HepG2 (cell line): ENCODE results near the gene GRK6. TPM values are rescaled to one million over a fixed set of nuclear protein-coding genes. Genes with fewer than 3 reads are reported as not detected.

ENCODE experiments used
- AGO2 ChIP-seq: fragments of 200-400 bp; formaldehyde crosslinking; optimal IDR thresholded peaks from 2 replicates; pipeline ENCODE3; 2017; ENCODE audit warnings: mild to moderate bottlenecking, low read depth, low read length, moderate library complexity
- AKAP8 ChIP-seq: sonication (generic); formaldehyde crosslinking; IDR thresholded peaks from 2 replicates; pipeline ENCODE4 v1.5.1; 2020; ENCODE audit warnings: mild to moderate bottlenecking, missing genetic modification reagents
- ATF4 ChIP-seq, 2 experiments: fragments of 450-650 bp in 1 of 2; sonication (generic) in 1 of 2; formaldehyde crosslinking; IDR thresholded peaks; 2 replicates each; pipeline versions ENCODE4 v1.5.0 to v1.8.0; 2020 to 2022; ENCODE audit warnings: mild to moderate bottlenecking in 1 of 2, missing genetic modification reagents in 1 of 2
- CENPX ChIP-seq: sonication (generic); formaldehyde crosslinking; IDR thresholded peaks from 2 replicates; pipeline ENCODE4 v1.9.0; 2021; ENCODE audit warnings: mild to moderate bottlenecking, missing genetic modification reagents, moderate library complexity
- MIER3 ChIP-seq: IDR thresholded peaks from 2 replicates; pipeline ENCODE4 v1.6.1; 2016; ENCODE audit warnings: missing compliant biosample characterization, borderline replicate concordance
- MIXL1 ChIP-seq: IDR thresholded peaks from 2 replicates; pipeline ENCODE4 v1.6.1; 2016
- NFKB2 ChIP-seq: sonication (generic); formaldehyde crosslinking; IDR thresholded peaks from 2 replicates; pipeline ENCODE4 v1.4.0; 2020; ENCODE audit warnings: missing genetic modification reagents, borderline replicate concordance
- REPIN1 ChIP-seq: sonication (generic); formaldehyde crosslinking; IDR thresholded peaks from 2 replicates; pipeline ENCODE4 v1.8.0; 2022; ENCODE audit warnings: missing genetic modification reagents, low read depth, mild to moderate bottlenecking, borderline replicate concordance
- SMAD3 ChIP-seq: sonication (generic); formaldehyde crosslinking; IDR thresholded peaks from 2 replicates; pipeline ENCODE4 v1.4.0; 2020; ENCODE audit warnings: missing genetic modification reagents
- SOX6 ChIP-seq, 2 experiments: fragments of 450-650 bp in 1 of 2; sonication (generic) in 1 of 2; formaldehyde crosslinking in 1 of 2; IDR thresholded peaks; 2 replicates each; pipeline versions ENCODE4 v1.4.0 to v1.6.1; 2017 to 2020; ENCODE audit warnings: antibody characterized with exemption in 1 of 2, mild to moderate bottlenecking in 1 of 2, missing genetic modification reagents in 1 of 2
- TCF12 ChIP-seq, 2 experiments: fragments of 450-650 bp in 1 of 2; sonication (generic) in 1 of 2; formaldehyde crosslinking in 1 of 2; IDR thresholded peaks; 2 replicates each; pipeline versions ENCODE4 v1.6.1 to v1.8.0; 2017 to 2022; ENCODE audit warnings: antibody characterized with exemption in 1 of 2, mild to moderate bottlenecking in 1 of 2, missing genetic modification reagents in 1 of 2, moderate library complexity in 1 of 2
- ZNF557 ChIP-seq: sonication (generic); formaldehyde crosslinking; IDR thresholded peaks from 2 replicates; pipeline ENCODE4 v1.4.0; 2020; ENCODE audit warnings: missing genetic modification reagents
- ZNF562 ChIP-seq: sonication (generic); formaldehyde crosslinking; IDR thresholded peaks from 2 replicates; pipeline ENCODE4 v1.8.0; 2022; ENCODE audit warnings: missing genetic modification reagents, borderline replicate concordance
- ZNF780A ChIP-seq: sonication (generic); formaldehyde crosslinking; IDR thresholded peaks from 2 replicates; pipeline ENCODE4 v1.8.0; 2022; ENCODE audit warnings: mild to moderate bottlenecking, missing genetic modification reagents, moderate library complexity
- polyA plus RNA-seq, 8 experiments: library from polyadenylated mRNA; depleted of rRNA in 3 of 8; stranded (reverse) in 7 of 8; unstranded in 1 of 8; fragments of >200 nt; fragmentation: Illumina TruSeq in 4 of 8; extraction: Trizol in 4 of 8; gene quantifications; 2 replicates each; pipeline versions ENCODE4 v1.2.1 to v1.2.3, GENCODE V29; 2011 to 2016; ENCODE audit warnings: low read depth in 4 of 8, missing spikeins in 1 of 8, mixed read lengths in 1 of 8; ENCODE audit not compliant: insufficient read depth in 1 of 8
- total RNA-seq, 5 experiments: library from RNA; depleted of rRNA; stranded (reverse); fragments of >200 nt; fragmentation: Illumina TruSeq; extraction: Trizol; gene quantifications; 2 replicates each; pipeline ENCODE4 v1.2.3, GENCODE V29; 2016; ENCODE audit warnings: low read depth in 1 of 5
- TF ChIP-seq, protein P1 (sequence below): sonication (generic); formaldehyde crosslinking; IDR thresholded peaks from 2 replicates; pipeline ENCODE4 v1.5.1; 2020; ENCODE audit warnings: mild to moderate bottlenecking, missing genetic modification reagents
- TF ChIP-seq, protein P2 (sequence below): sonication (generic); formaldehyde crosslinking; IDR thresholded peaks from 2 replicates; pipeline ENCODE4 v1.4.0; 2020; ENCODE audit warnings: missing genetic modification reagents, mild to moderate bottlenecking, borderline replicate concordance
- TF ChIP-seq, protein P3 (sequence below): sonication (generic); formaldehyde crosslinking; IDR thresholded peaks from 2 replicates; pipeline ENCODE4 v1.8.0; 2022; ENCODE audit warnings: mild to moderate bottlenecking, missing genetic modification reagents, moderate library complexity

The GRK6 gene
- total and polyA plus RNA-seq, 2 of the 13 experiments (the other 11 are each of a cell fraction or from before 2014, with no cell fraction given) = 13.2 to 19.9 TPM

DNA sequence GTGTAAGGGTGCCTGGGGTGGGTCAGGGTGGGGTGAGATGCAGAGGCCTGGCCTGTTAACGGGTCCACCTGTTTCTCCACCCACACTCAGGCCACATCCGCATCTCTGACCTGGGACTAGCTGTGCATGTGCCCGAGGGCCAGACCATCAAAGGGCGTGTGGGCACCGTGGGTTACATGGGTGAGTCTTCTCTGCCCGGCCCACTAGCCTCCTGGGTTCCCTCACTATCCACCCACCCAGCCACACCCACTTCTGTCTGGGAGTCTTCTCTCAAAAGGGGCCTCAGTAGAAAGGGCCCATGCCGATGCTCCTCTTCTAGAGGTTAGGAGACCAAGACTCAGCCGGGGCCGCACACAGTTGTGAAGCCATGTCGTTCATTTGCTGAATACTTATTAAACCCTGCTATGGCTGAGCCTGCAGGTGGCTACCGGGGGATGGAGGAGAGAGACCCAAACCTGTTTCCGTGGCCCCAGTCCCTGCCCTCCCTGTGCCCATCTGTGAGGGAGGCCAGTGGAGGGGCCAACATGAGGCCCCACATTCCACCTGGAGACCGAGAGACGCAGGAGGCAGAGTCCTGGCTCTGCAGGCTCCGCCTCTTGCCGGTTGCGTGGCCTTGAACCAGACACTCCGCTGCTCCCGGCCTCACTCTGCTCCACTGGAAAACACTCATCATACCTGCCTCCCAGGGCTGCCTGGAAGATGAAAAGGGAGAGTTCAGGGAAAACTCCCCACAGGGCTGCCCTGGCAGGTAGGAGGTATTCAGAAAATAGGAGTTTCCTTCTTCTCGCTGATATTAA is 8.7 kb downstream of the GRK6 start (continued):
- TF ChIP-seq, protein P1, sequence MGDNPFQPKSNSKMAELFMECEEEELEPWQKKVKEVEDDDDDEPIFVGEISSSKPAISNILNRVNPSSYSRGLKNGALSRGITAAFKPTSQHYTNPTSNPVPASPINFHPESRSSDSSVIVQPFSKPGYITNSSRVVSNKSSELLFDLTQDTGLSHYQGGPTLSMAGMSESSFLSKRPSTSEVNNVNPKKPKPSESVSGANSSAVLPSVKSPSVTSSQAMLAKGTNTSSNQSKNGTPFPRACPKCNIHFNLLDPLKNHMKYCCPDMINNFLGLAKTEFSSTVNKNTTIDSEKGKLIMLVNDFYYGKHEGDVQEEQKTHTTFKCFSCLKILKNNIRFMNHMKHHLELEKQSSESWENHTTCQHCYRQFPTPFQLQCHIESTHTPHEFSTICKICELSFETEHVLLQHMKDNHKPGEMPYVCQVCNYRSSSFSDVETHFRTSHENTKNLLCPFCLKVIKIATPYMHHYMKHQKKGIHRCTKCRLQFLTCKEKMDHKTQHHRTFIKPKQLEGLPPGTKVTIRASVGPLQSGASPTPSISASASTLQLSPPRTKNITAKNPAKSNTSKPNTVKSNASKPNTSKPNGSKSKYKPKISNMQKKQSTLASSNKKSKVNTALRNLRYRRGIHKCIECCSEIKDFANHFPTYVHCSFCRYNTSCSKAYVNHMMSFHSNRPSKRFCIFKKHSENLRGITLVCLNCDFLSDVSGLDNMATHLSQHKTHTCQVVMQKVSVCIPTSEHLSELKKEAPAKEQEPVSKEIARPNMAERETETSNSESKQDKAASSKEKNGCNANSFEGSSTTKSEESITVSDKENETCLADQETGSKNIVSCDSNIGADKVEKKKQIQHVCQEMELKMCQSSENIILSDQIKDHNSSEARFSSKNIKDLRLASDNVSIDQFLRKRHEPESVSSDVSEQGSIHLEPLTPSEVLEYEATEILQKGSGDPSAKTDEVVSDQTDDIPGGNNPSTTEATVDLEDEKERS (CRISPR knock-in tag) = no peak
- TF ChIP-seq REPIN1 = peak; percentile 38; the same call in 1 of the 2 replicates
- no peak for TF ChIP-seq ATF4 (CRISPR knock-in tag; IDR thresholded peaks at IDR 0.05)
- no peak; the same call in 1 of the 2 replicates for TF ChIP-seq NFKB2 (CRISPR knock-in tag)
- peak; percentile 77 for TF ChIP-seq AGO2
- TF ChIP-seq ZNF557 = no peak
- TF ChIP-seq MIER3 (CRISPR knock-in tag) = no peak
- TF ChIP-seq ZNF780A (CRISPR knock-in tag) = no peak
- TF ChIP-seq, protein P2, sequence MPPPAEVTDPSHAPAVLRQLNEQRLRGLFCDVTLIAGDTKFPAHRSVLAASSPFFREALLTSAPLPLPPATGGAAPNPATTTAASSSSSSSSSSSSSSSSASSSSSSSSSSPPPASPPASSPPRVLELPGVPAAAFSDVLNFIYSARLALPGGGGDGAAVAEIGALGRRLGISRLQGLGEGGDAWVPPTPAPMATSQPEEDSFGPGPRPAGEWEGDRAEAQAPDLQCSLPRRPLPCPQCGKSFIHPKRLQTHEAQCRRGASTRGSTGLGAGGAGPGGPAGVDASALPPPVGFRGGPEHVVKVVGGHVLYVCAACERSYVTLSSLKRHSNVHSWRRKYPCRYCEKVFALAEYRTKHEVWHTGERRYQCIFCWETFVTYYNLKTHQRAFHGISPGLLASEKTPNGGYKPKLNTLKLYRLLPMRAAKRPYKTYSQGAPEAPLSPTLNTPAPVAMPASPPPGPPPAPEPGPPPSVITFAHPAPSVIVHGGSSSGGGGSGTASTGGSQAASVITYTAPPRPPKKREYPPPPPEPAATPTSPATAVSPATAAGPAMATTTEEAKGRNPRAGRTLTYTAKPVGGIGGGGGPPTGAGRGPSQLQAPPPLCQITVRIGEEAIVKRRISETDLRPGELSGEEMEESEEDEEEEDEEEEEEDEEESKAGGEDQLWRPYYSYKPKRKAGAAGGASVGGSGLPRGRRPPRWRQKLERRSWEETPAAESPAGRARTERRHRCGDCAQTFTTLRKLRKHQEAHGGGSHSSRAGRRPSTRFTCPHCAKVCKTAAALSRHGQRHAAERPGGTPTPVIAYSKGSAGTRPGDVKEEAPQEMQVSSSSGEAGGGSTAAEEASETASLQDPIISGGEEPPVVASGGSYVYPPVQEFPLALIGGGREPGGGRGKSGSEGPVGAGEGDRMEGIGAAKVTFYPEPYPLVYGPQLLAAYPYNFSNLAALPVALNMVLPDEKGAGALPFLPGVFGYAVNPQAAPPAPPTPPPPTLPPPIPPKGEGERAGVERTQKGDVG = no peak
- TF ChIP-seq, protein P3, sequence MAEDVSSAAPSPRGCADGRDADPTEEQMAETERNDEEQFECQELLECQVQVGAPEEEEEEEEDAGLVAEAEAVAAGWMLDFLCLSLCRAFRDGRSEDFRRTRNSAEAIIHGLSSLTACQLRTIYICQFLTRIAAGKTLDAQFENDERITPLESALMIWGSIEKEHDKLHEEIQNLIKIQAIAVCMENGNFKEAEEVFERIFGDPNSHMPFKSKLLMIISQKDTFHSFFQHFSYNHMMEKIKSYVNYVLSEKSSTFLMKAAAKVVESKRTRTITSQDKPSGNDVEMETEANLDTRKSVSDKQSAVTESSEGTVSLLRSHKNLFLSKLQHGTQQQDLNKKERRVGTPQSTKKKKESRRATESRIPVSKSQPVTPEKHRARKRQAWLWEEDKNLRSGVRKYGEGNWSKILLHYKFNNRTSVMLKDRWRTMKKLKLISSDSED (CRISPR knock-in tag) = no peak
- no peak for TF ChIP-seq SOX6 (IDR thresholded peaks at IDR 0.05)
- TF ChIP-seq SOX6 (CRISPR knock-in tag; IDR thresholded peaks at IDR 0.05) = peak; percentile 52; the same call in 1 of the 2 replicates
- peak; percentile 49; the same call in 1 of the 2 replicates for TF ChIP-seq AKAP8 (CRISPR knock-in tag)
- no peak for TF ChIP-seq MIXL1
- no peak for TF ChIP-seq SMAD3 (CRISPR knock-in tag)
- no peak for TF ChIP-seq TCF12 (IDR thresholded peaks at IDR 0.05)
- no peak for TF ChIP-seq TCF12 (CRISPR knock-in tag; IDR thresholded peaks at IDR 0.05)
- no peak for TF ChIP-seq CENPX (CRISPR knock-in tag)
- no peak for TF ChIP-seq ZNF562 (CRISPR knock-in tag)
